ENCODE results near the gene LMCD1. TPM values are rescaled to one million over a fixed set of nuclear protein-coding genes. Genes with fewer than 3 reads are reported as not detected.
"Not testable (repeated sequence)": the region's sequence is repeated elsewhere in the genome, so short reads cannot be mapped to it uniquely, and the experiment has no call there.

The LMCD1 gene
- total and polyA plus RNA-seq, 3 experiments from 2014 or later = 0.83 to 2.6 (median 2.0) TPM

DNA sequence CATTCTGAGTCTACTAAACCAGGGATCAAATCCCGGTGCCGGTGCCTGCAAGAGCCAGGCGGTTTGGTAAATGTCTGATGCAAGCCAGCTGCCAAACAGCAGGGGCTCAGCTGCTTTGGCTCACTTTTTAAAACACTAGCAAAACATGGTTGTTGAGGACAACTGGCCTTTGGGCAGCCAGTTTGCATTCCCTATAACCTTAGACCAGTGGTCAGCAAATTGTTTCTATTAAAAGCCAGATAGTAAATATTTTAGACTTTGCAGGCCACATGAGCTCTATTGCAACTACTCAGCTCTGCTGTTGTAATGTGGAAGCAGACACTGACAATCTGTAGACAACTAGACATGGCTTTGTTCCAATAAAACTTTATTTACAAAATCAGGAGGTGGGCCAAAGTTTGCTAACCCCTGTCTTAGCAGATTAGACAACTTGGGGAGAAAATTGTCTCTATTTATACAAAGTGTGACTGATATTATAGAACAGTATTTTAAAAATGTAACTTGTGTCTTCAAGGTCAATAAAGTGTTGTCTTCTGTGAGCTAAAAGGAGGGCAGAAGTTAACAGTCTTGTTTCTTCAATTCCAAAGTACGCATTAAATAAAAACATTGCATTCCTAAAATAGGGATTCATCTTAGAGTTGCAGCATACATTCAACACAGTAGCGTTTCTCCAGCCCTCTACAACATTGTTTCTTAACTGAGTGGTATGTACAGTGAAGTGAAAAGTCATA lies 75.4 kb downstream of the LMCD1 start:
- POLR2A ChIA-PET = no interaction called here
- Mint-ChIP-seq H3K27me3 (peaks cover 0 to 6% of the 10 kb centered on the region in 2 donors), H3K4me1 (no peaks in the 10 kb centered on the region)

DNA sequence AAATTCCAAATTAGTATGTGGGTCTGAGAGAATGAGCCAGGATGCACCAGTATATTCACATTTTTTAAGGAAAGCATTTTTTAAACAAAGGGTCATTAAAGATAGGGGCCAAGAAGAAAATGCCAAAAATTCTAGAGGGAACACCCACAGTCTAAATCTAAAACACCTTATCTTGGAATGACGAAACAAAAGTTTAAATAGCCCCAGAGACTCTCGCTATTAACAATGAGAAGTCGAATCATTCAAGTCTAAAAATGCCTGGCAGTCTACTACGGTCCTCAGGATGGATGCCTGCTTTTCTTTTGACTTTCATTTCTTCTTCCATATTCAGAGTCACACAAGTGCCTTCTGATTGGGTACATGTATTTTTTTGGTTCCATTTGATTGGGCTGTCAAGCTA lies 76.7 kb downstream of the LMCD1 start:
- DNase-seq = no peak
- Histone ChIP-seq H3K36me3 (ENCODE audit: insufficient read depth, low read length) (no peaks in the 10 kb centered on the region), H3K9me3 (ENCODE audit: low read length) (no peaks in the 10 kb centered on the region), H3K4me1 (ENCODE audit: insufficient read depth, low read length) (no peaks in the 10 kb centered on the region), H3K27me3 (ENCODE audit: insufficient read depth, low read length, poor library complexity, severe bottlenecking) (no peaks in the 10 kb centered on the region), H3K4me3 (ENCODE audit: low read length) (no peak overlapping the region), H3K27ac (ENCODE audit: low read depth, low read length) (no peak overlapping the region)
- no peak overlapping the region for H3K27ac Mint-ChIP-seq
- H3K27me3 Mint-ChIP-seq = peaks cover 0 to 6% of the 10 kb centered on the region in 2 donors
- no peaks in the 10 kb centered on the region for H3K36me3 Mint-ChIP-seq
- ChIA-PET CTCF (no interaction called here), POLR2A (no interaction called here)
- H3K9me3 Mint-ChIP-seq = peaks cover 0 to 3% (median 0%) of the 10 kb centered on the region in 5 donors
- H3K4me1 Mint-ChIP-seq = no peaks in the 10 kb centered on the region
- H3K4me3 Mint-ChIP-seq = no peak overlapping the region

More for the DNA sequence above, 75.4 kb downstream of the LMCD1 start:
- no peaks in the 10 kb centered on the region for H3K27me3 ChIP-seq (ENCODE audit: insufficient read depth, low read length, poor library complexity, severe bottlenecking)
- H3K36me3 ChIP-seq (ENCODE audit: insufficient read depth, low read length) = no peaks in the 10 kb centered on the region
- H3K27ac ChIP-seq (ENCODE audit: low read depth, low read length) = no peak overlapping the region
- H3K9me3 Mint-ChIP-seq = peaks cover 0 to 3% (median 0%) of the 10 kb centered on the region in 5 donors
- H3K27ac Mint-ChIP-seq = no peak overlapping the region
- H3K4me3 ChIP-seq (ENCODE audit: low read length) = no peak overlapping the region
- DNase-seq = no peak
- CTCF ChIA-PET = no interaction called here
- no peaks in the 10 kb centered on the region for H3K9me3 ChIP-seq (ENCODE audit: low read length)
- H3K4me3 Mint-ChIP-seq = no peak overlapping the region
- no peaks in the 10 kb centered on the region for H3K4me1 ChIP-seq (ENCODE audit: insufficient read depth, low read length)
- H3K36me3 Mint-ChIP-seq = no peaks in the 10 kb centered on the region

DNA sequence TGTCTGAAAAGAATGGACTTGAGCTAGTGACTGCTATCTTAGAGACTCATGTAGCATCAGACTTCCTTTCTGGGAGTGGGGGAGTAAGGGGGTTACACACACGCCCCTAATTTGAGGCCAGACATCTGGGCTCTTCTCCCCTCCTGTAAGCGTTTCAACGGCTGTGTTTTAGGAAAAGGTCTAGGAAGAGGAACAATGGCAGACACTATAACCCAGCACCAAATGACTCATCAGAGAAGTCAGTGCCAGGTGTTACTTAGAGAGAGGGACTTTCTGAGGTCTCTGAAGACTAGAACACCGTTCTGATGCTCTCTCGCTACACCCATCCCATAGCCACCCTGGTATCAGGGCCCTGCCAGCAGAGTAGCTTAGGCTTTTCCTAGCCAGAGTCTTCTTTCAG lies 77.5 kb downstream of the LMCD1 start:
- no peaks in the 10 kb centered on the region for H3K36me3 Mint-ChIP-seq
- peaks cover 0 to 6% of the 10 kb centered on the region in 2 donors for H3K27me3 Mint-ChIP-seq
- no peak for DNase-seq
- Histone ChIP-seq H3K4me1 (ENCODE audit: insufficient read depth, low read length) (no peaks in the 10 kb centered on the region), H3K36me3 (ENCODE audit: insufficient read depth, low read length) (no peaks in the 10 kb centered on the region), H3K4me3 (ENCODE audit: low read length) (no peak overlapping the region), H3K27ac (ENCODE audit: low read depth, low read length) (no peak overlapping the region), H3K27me3 (ENCODE audit: insufficient read depth, low read length, poor library complexity, severe bottlenecking) (no peaks in the 10 kb centered on the region), H3K9me3 (ENCODE audit: low read length) (no peaks in the 10 kb centered on the region)
- ChIA-PET CTCF (no interaction called here), POLR2A (no interaction called here)
- H3K9me3 Mint-ChIP-seq = peaks cover 0 to 3% (median 0%) of the 10 kb centered on the region in 5 donors
- no peaks in the 10 kb centered on the region for H3K4me1 Mint-ChIP-seq
- H3K27ac Mint-ChIP-seq = no peak overlapping the region
- H3K4me3 Mint-ChIP-seq = no peak overlapping the region

DNA sequence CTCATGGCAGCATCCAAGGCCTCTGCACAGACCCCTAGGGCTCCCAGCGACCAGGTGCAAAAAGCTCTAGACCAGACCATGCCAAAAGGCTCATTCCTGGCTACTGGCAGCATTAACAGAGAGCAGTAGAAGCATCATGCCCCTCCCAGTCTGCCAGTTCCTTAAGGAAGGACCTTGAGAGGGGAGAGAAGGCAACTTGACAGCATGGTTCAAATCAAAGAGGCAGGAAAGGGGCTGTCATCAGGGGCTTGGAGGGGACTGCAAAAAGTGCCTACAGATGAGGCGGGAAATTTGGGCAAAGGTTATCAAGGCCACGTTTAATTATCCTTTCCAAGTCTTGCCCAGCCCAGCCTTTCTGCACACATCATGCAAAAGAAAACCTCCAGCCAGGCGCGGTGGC lies 78.3 kb downstream of the LMCD1 start:
- no peaks in the 10 kb centered on the region for H3K4me1 Mint-ChIP-seq
- Histone ChIP-seq H3K4me1 (ENCODE audit: insufficient read depth, low read length) (no peaks in the 10 kb centered on the region), H3K27ac (ENCODE audit: low read depth, low read length) (no peak overlapping the region), H3K9me3 (ENCODE audit: low read length) (no peaks in the 10 kb centered on the region), H3K27me3 (ENCODE audit: insufficient read depth, low read length, poor library complexity, severe bottlenecking) (no peaks in the 10 kb centered on the region), H3K36me3 (ENCODE audit: insufficient read depth, low read length) (no peaks in the 10 kb centered on the region), H3K4me3 (ENCODE audit: low read length) (no peak overlapping the region)
- no peaks in the 10 kb centered on the region for H3K36me3 Mint-ChIP-seq
- H3K4me3 Mint-ChIP-seq = no peak overlapping the region
- ChIA-PET POLR2A (no interaction called here), CTCF (no interaction called here)
- H3K27me3 Mint-ChIP-seq = peaks cover 0 to 6% of the 10 kb centered on the region in 2 donors
- H3K27ac Mint-ChIP-seq = no peak overlapping the region
- no peak for DNase-seq
- peaks cover 0 to 3% (median 0%) of the 10 kb centered on the region in 5 donors for H3K9me3 Mint-ChIP-seq

DNA sequence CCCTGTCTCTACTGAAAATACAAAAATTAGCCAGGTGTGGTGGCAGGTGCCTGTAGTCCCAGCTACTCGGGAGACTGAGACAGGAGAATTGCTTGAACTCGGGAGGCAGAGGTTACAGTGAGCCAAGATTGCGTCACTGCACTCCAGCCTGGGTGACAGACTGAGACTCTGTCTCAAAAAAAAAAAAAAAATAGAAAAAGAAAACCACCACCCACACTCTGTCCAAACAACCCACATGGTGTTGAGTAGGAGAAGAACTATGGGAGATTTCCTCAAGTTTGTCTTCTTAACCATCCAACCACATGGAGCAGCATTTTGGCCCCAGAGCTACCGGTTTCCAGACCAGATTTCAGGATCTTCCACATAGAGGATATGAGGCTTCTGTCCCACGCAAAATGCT lies 78.8 kb downstream of the LMCD1 start:
- H3K36me3 ChIP-seq (ENCODE audit: insufficient read depth, low read length); CTCF ChIA-PET; H3K27ac Mint-ChIP-seq; H3K27ac ChIP-seq (ENCODE audit: low read depth, low read length); H3K4me3 ChIP-seq (ENCODE audit: low read length); H3K9me3 Mint-ChIP-seq; DNase-seq; H3K4me1 ChIP-seq (ENCODE audit: insufficient read depth, low read length); H3K27me3 ChIP-seq (ENCODE audit: insufficient read depth, low read length, poor library complexity, severe bottlenecking); H3K4me3 Mint-ChIP-seq; H3K4me1 Mint-ChIP-seq; H3K27me3 Mint-ChIP-seq; H3K36me3 Mint-ChIP-seq; H3K9me3 ChIP-seq (ENCODE audit: low read length); POLR2A ChIA-PET: not testable (repeated sequence)

DNA sequence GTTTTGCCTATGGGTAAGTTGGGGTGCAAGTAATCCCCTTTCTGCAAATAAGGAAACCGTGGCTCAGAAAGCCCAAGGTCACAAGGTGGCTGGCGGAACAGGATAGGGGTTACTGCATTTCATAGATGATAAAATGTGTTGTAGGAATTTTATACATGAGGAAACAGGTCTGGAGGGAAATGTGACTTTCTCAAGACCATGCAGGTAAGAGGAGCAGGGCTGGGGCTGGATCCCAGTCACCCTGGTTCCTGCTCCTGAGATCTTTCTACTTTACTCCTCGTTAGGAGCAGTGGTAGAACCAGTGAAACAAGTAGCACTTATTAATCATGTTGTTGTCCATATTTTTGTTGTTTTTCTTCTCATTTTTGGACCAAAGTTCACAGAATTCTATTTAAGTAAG lies 79.8 kb downstream of the LMCD1 start:
- Histone ChIP-seq H3K36me3 (ENCODE audit: insufficient read depth, low read length) (no peaks in the 10 kb centered on the region), H3K9me3 (ENCODE audit: low read length) (no peaks in the 10 kb centered on the region), H3K27me3 (ENCODE audit: insufficient read depth, low read length, poor library complexity, severe bottlenecking) (no peaks in the 10 kb centered on the region), H3K4me1 (ENCODE audit: insufficient read depth, low read length) (no peaks in the 10 kb centered on the region), H3K27ac (ENCODE audit: low read depth, low read length) (no peak overlapping the region), H3K4me3 (ENCODE audit: low read length) (no peak overlapping the region)
- peaks cover 0 to 6% of the 10 kb centered on the region in 2 donors for H3K27me3 Mint-ChIP-seq
- no peak overlapping the region for H3K4me3 Mint-ChIP-seq
- H3K27ac Mint-ChIP-seq = no peak overlapping the region
- no peaks in the 10 kb centered on the region for H3K4me1 Mint-ChIP-seq
- no peak for DNase-seq
- POLR2A ChIA-PET = no interaction called here
- H3K36me3 Mint-ChIP-seq = no peaks in the 10 kb centered on the region
- H3K9me3 Mint-ChIP-seq = no peaks in the 10 kb centered on the region
- CTCF ChIA-PET = no interaction called here

DNA sequence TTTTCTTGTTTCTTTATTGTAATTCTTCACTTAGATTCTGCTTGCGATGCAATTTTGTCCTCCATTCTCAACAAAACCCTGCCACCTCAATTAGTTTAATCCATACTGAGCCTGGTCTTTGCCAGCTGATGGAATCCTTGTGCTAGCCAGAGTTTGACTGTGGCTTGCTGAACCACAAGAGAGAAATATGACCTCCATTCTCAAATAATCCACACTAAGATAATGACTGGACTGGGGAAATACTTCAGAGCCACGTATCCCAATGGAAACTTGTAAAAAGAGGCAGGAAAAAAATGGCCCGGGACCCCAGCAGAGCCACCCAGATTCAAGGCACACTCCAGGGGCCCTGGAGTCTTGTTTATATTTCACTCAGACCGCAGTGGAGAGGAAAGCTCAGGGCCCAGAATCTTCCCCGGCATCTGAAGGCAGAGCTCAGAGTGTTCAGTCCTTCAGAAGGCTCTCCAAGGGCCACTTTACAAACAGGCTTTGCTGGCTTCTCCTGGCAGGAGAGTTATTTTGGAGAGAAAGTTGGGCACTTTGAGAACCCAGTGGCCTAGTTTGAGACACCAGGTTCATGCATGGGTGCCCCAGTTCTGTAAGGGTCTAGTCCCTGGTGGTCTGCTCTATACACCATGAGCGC lies 80.3 kb downstream of the LMCD1 start:
- POLR2A ChIA-PET = no interaction called here
- H3K4me1 Mint-ChIP-seq = no peaks in the 10 kb centered on the region
- Histone ChIP-seq H3K9me3 (ENCODE audit: low read length) (no peaks in the 10 kb centered on the region), H3K4me3 (ENCODE audit: low read length) (no peak overlapping the region), H3K27me3 (ENCODE audit: insufficient read depth, low read length, poor library complexity, severe bottlenecking) (no peaks in the 10 kb centered on the region), H3K36me3 (ENCODE audit: insufficient read depth, low read length) (no peaks in the 10 kb centered on the region), H3K4me1 (ENCODE audit: insufficient read depth, low read length) (no peaks in the 10 kb centered on the region), H3K27ac (ENCODE audit: low read depth, low read length) (no peak overlapping the region)
- no peak overlapping the region for H3K4me3 Mint-ChIP-seq
- H3K27me3 Mint-ChIP-seq = peaks cover 0 to 4% of the 10 kb centered on the region in 2 donors
- DNase-seq = no peak
- H3K27ac Mint-ChIP-seq = no peak overlapping the region
- CTCF ChIA-PET = no interaction called here
- H3K9me3 Mint-ChIP-seq = no peaks in the 10 kb centered on the region
- H3K36me3 Mint-ChIP-seq = no peaks in the 10 kb centered on the region

DNA sequence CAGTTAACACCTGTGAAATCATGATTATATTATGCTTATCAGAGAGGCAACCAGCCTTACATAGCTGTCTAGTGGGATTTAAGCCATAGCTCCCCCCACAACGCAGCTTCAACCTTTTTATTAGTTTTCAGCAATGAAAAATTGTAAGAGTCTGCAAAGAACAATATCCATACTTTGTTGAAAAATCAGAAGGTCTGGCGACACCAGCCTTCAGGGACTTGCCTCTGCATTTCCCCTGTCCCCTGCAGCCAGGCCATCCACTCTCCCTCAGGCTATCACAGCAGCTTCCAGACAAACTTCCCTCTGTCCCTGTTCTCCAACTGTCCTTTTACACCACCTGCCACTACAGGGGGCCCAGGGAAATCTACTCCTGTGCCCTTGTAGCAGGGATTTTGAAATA lies 83.0 kb downstream of the LMCD1 start:
- Mint-ChIP-seq H3K4me3 (no peak overlapping the region), H3K27ac (no peak overlapping the region), H3K27me3 (peaks cover 0 to 4% of the 10 kb centered on the region in 2 donors), H3K4me1 (no peaks in the 10 kb centered on the region), H3K36me3 (no peaks in the 10 kb centered on the region), H3K9me3 (no peaks in the 10 kb centered on the region)
- Histone ChIP-seq H3K4me1 (ENCODE audit: insufficient read depth, low read length) (no peaks in the 10 kb centered on the region), H3K36me3 (ENCODE audit: insufficient read depth, low read length) (no peaks in the 10 kb centered on the region), H3K4me3 (ENCODE audit: low read length) (no peak overlapping the region), H3K27me3 (ENCODE audit: insufficient read depth, low read length, poor library complexity, severe bottlenecking) (no peaks in the 10 kb centered on the region), H3K27ac (ENCODE audit: low read depth, low read length) (no peak overlapping the region), H3K9me3 (ENCODE audit: low read length) (no peaks in the 10 kb centered on the region)
- DNase-seq = no peak
- POLR2A ChIA-PET = no interaction called here
- CTCF ChIA-PET = interaction anchor here (1.1 kb wide), 1 partner anchor 9 kb away, joined by 3 read pairs; no protein-coding TSS in a partner anchor

Measured in CD8-positive, alpha-beta memory T cell (primary cell).